Aorta (tissue), 5 donors: ENCODE measurements around the gene GRIPAP1. TPM values are rescaled to one million over a fixed set of nuclear protein-coding genes. Genes with fewer than 3 reads are reported as not detected.

Experiments used
- ATAC-seq: fragments of 200-7000 bp; cut with Tn5 transposase; one replicate; pipeline ENCODE4 v1.9.1; 2022; ENCODE audit warnings: moderate library complexity; ENCODE audit not compliant: low FRiP score
- DNase-seq, 2 donors: peaks; one replicate each; pipeline ENCODE4 v3.0.0-alpha.2; 2020
- H3K27ac ChIP-seq, 2 donors: one replicate each; pipeline ENCODE4 v1.5.1; 2013; ENCODE audit warnings: low read length in 2 of 2, mild to moderate bottlenecking in 2 of 2, moderate library complexity in 2 of 2, control low read depth in 1 of 2, inconsistent platforms in 1 of 2, low read depth in 1 of 2
- H3K27me3 ChIP-seq, 2 donors: one replicate each; pipeline ENCODE4 v1.6.1; 2013; ENCODE audit warnings: control low read depth in 1 of 2, low read length in 1 of 2, mild to moderate bottlenecking in 1 of 2, moderate library complexity in 1 of 2; ENCODE audit not compliant: insufficient read depth in 2 of 2, control insufficient read depth in 1 of 2
- H3K36me3 ChIP-seq, 2 donors: one replicate each; pipeline ENCODE4 v1.6.1; 2013; ENCODE audit warnings: control low read depth in 1 of 2, low read length in 1 of 2, mild to moderate bottlenecking in 1 of 2; ENCODE audit not compliant: insufficient read depth in 2 of 2, control insufficient read depth in 1 of 2
- H3K4me1 ChIP-seq, 2 donors: one replicate each; pipeline ENCODE4 v1.6.1; 2013; ENCODE audit warnings: low read length in 2 of 2, control low read depth in 1 of 2, mild to moderate bottlenecking in 1 of 2, moderate library complexity in 1 of 2; ENCODE audit not compliant: insufficient read depth in 2 of 2, control insufficient read depth in 1 of 2
- H3K4me3 ChIP-seq, 2 donors: one replicate each; pipeline ENCODE4 v1.5.1; 2013; ENCODE audit warnings: low read length in 2 of 2, control low read depth in 1 of 2, mild to moderate bottlenecking in 1 of 2
- H3K9me3 ChIP-seq: one replicate; pipeline ENCODE4 v1.6.1; 2013; ENCODE audit warnings: mild to moderate bottlenecking, low read length; ENCODE audit not compliant: control insufficient read depth
- WGBS, 2 donors: extraction: QIAGEN DNeasy Blood & Tissue Kit; methylation state at CpG; one replicate each; pipeline ENCODE4 v1.1.7; 2013; 5-methylcytosine and 5-hydroxymethylcytosine counted together
- intact Hi-C, 2 donors: fragments of 100-400 bp; cut with DNase I; formaldehyde crosslinking; loops; one replicate each; pipeline versions ENCODE4 v1.14.2 to v1.15.0; 2022
- long read RNA-seq, 2 donors: library from polyadenylated mRNA; unstranded; transcript quantifications; one replicate each; pipeline ENCODE4 v2.0.0, GENCODE V29; 2020 to 2021
- polyA plus RNA-seq, 2 donors: library from polyadenylated mRNA; stranded (reverse); fragments of 200-250 nt; gene quantifications; one replicate each; pipeline ENCODE4 v1.2.3, GENCODE V29; 2013
- total RNA-seq, 2 donors: library from RNA; stranded (reverse); fragmentation: NEBNext Ultra II Directional; extraction: Animal tissue kit (Norgen Biotek cat#: 25700); gene quantifications; one replicate each; pipeline ENCODE4 v1.2.1, GENCODE V29; 2021
- donor health status: healthy with polysubstance abuse.
- donor health status: Bipolar disorder and iron deficiency.
- donor health status: DM: no; HTN: no; CAD: no.
- donor health status: DM: no; HTN: no; CAD: no.
- donor health status: DM: yes; HTN: yes; CAD: no.

Gene GRIPAP1
- total RNA-seq (10 to 100 TPM; 46.1 to 53.7 TPM), polyA plus RNA-seq (10 to 100 TPM; 17.3 to 37.2 TPM)
- long read RNA-seq, donor 1, transcript GRIPAP1-201 (26 exons, 3,031 nt), result major isoform, 15 of 58 reads
- long read RNA-seq, donor 1, partial matches to known transcripts, result 27 of 58 reads
- long read RNA-seq, donor 1, other reads (novel, unspliced or antisense), result 16 of 58 reads
- long read RNA-seq, donor 2, transcript GRIPAP1-201 (26 exons, 3,031 nt), result major isoform, 15 of 37 reads
- long read RNA-seq, donor 2, partial matches to known transcripts, result 6 of 37 reads
- long read RNA-seq, donor 2, other reads (novel, unspliced or antisense), result 16 of 37 reads

GRCh38 chrX:49002091-49002935 is at the start of gene GRIPAP1:
GRIPAP1 (minus strand) TSS chrX:49002264; CDS start chrX:49002229, 35 bp downstream.
- ATAC-seq, result peak; percentile 91
- DNase-seq, result peak; percentile 75 to 84
- peak within 1 kb of the TSS in 1 of 2 donors; percentile 90 for H3K27ac ChIP-seq
- H3K36me3 ChIP-seq, result peaks cover 0 to 1% of the 10 kb centered on the region in 2 donors
- H3K9me3 ChIP-seq, result no peaks in the 10 kb centered on the region
- H3K27me3 ChIP-seq, result no peaks in the 10 kb centered on the region
- peak within 1 kb of the TSS; percentile 38 to 71 for H3K4me3 ChIP-seq
- WGBS, 2 donors, result 2 to 25% methylated on average over 38 of the region's 38 CpGs
- no peaks in the 10 kb centered on the region for H3K4me1 ChIP-seq
- intact Hi-C loops, result loop anchor here in 1 of 2 donors (5.0 kb wide), 1 partner anchor 40 kb away; the partner anchor contains the start of gene TFE3

DNA sequence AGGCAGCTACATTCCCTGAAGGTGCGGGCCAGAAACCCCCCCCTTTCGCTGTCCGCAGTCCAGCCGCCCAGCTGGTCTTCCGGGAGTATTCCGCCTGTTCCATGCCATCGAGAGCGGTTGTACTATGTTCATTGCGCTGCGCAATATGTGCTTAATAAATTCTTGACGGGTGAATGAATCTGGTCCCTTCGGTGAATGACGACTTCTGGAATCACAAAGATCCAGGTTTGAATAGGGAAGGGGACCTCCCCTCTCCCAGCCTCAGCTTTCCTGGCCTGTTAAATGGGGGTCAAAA is 41.9 kb upstream of the GRIPAP1 start:
- H3K27ac ChIP-seq, result peak overlapping the region in 1 of 2 donors; percentile 68
- H3K4me3 ChIP-seq, result no peak overlapping the region

DNA sequence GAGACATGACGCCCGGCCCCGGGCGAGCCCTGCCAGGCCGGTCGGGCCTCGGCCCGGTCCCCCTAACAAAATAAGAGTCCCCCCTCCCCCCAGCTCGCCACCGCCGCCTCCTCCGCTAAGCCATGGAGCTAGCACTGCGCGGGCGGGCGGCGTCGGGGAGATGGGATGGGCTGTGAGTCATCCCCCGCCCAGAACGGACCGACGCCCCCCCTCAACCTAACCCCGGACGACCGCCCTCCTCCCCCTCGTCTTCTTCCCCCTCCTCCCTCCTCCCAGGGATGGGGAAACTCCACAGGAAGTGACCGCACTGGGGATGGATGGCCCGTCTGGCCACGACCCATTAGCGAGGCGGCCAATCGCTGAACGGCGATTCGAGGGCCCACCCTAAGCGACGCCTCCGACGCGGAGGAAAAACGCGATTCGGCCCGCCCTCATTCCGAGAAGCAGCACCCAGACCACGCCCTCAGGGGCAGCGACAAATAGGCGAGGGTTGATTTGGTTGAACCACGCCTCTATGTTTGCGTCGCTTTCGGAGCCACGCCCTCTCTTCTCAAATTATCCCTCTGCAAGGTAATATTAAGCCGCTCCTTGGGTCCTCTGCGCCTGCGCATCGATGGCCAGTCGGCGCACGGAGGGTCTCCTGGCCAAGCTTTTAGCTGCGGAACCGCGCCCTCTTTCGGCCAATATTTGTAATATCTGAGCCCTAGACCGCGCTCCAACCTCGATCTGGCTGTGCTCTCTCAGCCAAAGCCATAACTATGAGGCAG is 41.3 kb upstream of the GRIPAP1 start, which contains the start of gene TFE3:
TFE3 (minus strand) TSS at position 138 of the 767 bp plus-strand sequence; CDS start at position 7, 131 bp downstream.
- peak; percentile 93 for ATAC-seq
- H3K36me3 ChIP-seq, result peaks cover 0 to 6% of the 10 kb centered on the region in 2 donors
- intact Hi-C loops, result loop anchor here in 1 of 2 donors (5.0 kb wide), 2 partner anchors 41 to 86 kb away; partner anchors contain the start of genes GRIPAP1 and OTUD5
- whole genome bisulfite sequencing, 2 donors, result 0 to 35% methylated on average over 53 to 67 of the region's 67 CpGs
- H3K9me3 ChIP-seq, result no peaks in the 10 kb centered on the region
- DNase-seq, result peak; percentile 98 to 99
- peak within 1 kb of the TSS; percentile 32 to 77 for H3K4me3 ChIP-seq
- H3K27ac ChIP-seq, result peak within 1 kb of the TSS; percentile 50 to 93
- no peaks in the 10 kb centered on the region for H3K27me3 ChIP-seq
- H3K4me1 ChIP-seq, result no peaks in the 10 kb centered on the region

More for the DNA sequence above, 41.9 kb upstream of the GRIPAP1 start:
- Histone ChIP-seq H3K27me3 (no peaks in the 10 kb centered on the region), H3K4me1 (no peaks in the 10 kb centered on the region), H3K9me3 (no peaks in the 10 kb centered on the region), H3K36me3 (peaks cover 0 to 5% of the 10 kb centered on the region in 2 donors)
- DNase-seq, result no peak
- WGBS, 2 donors, result 13 to 33% methylated on average over 13 of the region's 13 CpGs
- intact Hi-C loops, result loop anchor here in 1 of 2 donors (5.0 kb wide), 2 partner anchors 42 to 87 kb away; partner anchors contain the start of genes GRIPAP1 and OTUD5
- no peak for ATAC-seq

DNA sequence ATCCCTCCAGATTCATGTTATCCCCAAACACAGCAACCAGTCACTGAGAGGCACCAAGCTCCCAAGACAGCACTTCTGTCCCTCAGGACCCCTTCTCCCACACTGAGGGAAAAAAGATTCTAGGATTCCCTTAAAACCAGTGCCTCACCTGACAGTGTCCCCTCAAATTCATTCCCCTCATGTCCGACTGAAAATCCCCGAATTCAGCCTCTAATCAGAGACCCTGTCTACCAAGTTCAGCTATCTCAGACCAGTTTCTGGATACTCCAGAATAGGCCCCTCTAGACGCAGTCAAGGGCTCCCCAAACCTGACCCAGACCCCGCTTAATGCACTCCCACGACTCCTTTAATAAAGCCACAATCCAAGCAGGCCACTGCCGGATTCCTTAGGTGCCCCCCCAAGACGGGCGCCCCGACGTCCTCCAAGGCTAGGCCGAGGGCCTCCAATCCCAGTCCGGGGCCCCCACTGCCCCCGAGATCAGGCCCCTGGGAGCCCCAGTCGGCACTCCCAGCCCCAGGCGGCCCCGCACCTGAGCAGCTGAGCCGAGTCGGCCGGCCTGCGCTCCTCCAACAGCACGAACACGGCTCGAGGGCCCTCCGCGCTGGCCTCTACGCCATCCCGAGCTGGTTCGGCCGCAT is 40.6 kb upstream of the GRIPAP1 start:
- 1 to 36% methylated on average over 29 of the region's 29 CpGs for WGBS, 2 donors
- peak in 1 of 2 donors; percentile 75 for DNase-seq
- no peaks in the 10 kb centered on the region for H3K4me1 ChIP-seq
- peak overlapping the region; percentile 32 to 77 for H3K4me3 ChIP-seq
- no peaks in the 10 kb centered on the region for H3K9me3 ChIP-seq
- H3K27ac ChIP-seq, result peak overlapping the region; percentile 50 to 93
- intact Hi-C loops, result loop anchor here in 1 of 2 donors (5.0 kb wide), 2 partner anchors 40 to 85 kb away; partner anchors contain the start of genes GRIPAP1 and OTUD5
- ATAC-seq, result no peak
- peaks cover 0 to 11% of the 10 kb centered on the region in 2 donors for H3K36me3 ChIP-seq
- H3K27me3 ChIP-seq, result no peaks in the 10 kb centered on the region

DNA sequence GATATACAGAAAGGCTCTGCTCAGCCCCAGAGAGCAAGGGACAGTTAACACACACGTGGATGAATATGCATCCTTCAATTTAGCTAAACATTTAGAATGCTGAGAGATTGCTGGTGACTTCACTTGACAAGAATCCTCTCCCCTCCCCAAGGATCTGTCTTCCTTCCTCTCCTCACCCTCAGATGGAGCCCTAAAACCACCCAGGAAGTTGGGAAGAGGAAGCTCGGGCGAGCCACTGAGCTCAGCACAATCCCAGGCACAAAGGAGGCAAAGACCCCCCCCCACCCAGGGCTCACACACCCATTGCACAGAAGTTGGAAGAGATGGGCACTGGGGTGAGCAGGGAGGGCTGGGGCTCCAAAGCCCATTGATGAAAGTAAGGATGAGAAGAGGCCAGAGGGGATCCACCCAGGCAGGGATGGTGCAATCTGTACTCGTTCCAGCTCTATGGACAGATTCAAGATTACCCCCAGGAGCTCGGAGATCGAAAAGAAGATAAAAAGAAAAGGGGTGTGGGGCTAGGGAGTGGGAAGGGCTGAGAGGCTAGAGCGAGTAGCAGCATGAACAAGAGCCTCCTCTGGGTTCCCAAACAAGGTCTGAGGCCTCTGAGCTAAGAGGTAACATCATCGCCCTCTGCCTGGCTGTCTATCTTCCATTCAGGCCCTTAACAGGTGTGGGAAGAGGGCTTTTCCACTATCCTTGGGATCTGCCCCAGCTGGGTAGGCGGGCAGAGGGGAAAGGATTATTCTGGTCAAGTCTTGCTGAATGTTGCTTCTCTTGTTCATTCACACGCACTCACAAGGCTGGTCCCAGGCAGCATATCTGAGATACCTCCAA is 39.9 kb upstream of the GRIPAP1 start:
- ATAC-seq (no peak), DNase-seq (no peak)
- Histone ChIP-seq H3K4me1 (no peaks in the 10 kb centered on the region), H3K27ac (peak overlapping the region in 1 of 2 donors; percentile 93), H3K9me3 (no peaks in the 10 kb centered on the region), H3K36me3 (peaks cover 0 to 12% of the 10 kb centered on the region in 2 donors), H3K4me3 (peak overlapping the region; percentile 32 to 77), H3K27me3 (no peaks in the 10 kb centered on the region)
- intact Hi-C loops, result loop anchor here (2.0 to 5.0 kb wide), 3 partner anchors 40 to 85 kb away; partner anchors contain the start of genes GRIPAP1 (in 1 of the 2) and OTUD5 (in 1 of the 2)
- WGBS, 2 donors, result 1 to 22% methylated on average over 10 of the region's 10 CpGs

DNA sequence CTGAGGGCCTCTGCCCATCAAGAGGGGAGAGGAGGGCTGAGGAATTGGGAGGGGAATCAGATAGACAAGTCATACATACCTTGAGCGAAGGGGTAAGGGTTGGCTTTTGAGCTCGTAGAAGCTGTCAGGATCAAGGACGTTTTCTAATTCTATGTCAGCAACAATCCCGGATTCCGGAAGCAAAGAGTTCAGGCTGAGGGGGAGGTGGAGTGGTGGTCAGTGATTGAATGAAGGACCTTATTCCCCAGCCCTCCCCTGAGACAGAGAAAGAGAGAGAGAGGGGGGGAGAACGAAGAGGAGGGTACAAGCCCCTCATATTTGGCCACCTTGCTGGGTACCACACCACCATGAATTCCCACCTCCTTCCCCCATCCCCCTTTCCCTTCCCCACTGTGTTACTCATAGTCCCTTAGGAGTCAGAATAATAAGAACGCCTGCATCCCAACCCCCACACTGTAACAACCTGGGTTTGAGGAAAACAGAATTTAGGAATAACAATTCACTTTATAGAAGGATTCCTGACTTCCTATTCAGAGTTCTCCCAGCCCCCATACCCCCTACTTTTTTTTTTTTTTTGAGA is 38.4 kb upstream of the GRIPAP1 start:
- DNase-seq (no peak), ATAC-seq (no peak)
- Histone ChIP-seq H3K4me3 (no peak overlapping the region), H3K4me1 (no peaks in the 10 kb centered on the region), H3K27ac (peak overlapping the region in 1 of 2 donors; percentile 26), H3K9me3 (no peaks in the 10 kb centered on the region), H3K36me3 (peaks cover 0 to 12% of the 10 kb centered on the region in 2 donors), H3K27me3 (no peaks in the 10 kb centered on the region)
- 18 to 25% methylated on average over 7 of the region's 7 CpGs for WGBS, 2 donors
- intact Hi-C loops, result loop anchor here (2.0 to 5.0 kb wide), 3 partner anchors 38 to 83 kb away; partner anchors contain the start of genes GRIPAP1 (in 1 of the 2) and OTUD5 (in 1 of the 2)
